Ascending aorta (tissue), 2 donors: Measurements from ENCODE around the gene ACYP2. TPM values are rescaled to one million over a fixed set of nuclear protein-coding genes. Genes with fewer than 3 reads are reported as not detected.

Experiments used
- DNase-seq, 2 donors: peaks; one replicate each; pipeline ENCODE4 v3.0.0-alpha.2; 2019; ENCODE audit warnings: low spot score in 2 of 2
- H3K27ac ChIP-seq, 2 donors: fragments of 200-600 bp; sonication (generic); one replicate each; pipeline ENCODE4 v1.5.1; 2016 to 2017; ENCODE audit warnings: mild to moderate bottlenecking in 1 of 2
- H3K27me3 ChIP-seq: fragments of 200-600 bp; sonication (generic); one replicate; pipeline ENCODE4 v1.5.1; 2017
- H3K36me3 ChIP-seq, 2 donors: fragments of 200-600 bp; sonication (generic); one replicate each; pipeline ENCODE4 v1.5.1; 2016
- H3K4me1 ChIP-seq, 2 donors: fragments of 200-600 bp; sonication (generic); one replicate each; pipeline ENCODE4 v1.5.1; 2016 to 2017; ENCODE audit warnings: mild to moderate bottlenecking in 1 of 2
- H3K4me3 ChIP-seq, 2 donors: fragments of 200-600 bp; sonication (generic); one replicate each; pipeline ENCODE4 v1.5.1; 2016 to 2017; ENCODE audit warnings: mild to moderate bottlenecking in 1 of 2
- H3K9me3 ChIP-seq, 2 donors: fragments of 200-600 bp; sonication (generic); one replicate each; pipeline ENCODE4 v1.5.1; 2016
- CTCF ChIP-seq, 3 experiments: fragments of 200-600 bp in 2 of 3; fragments of 450-650 bp in 1 of 3; sonication (generic) in 2 of 3; IDR thresholded peaks; one replicate each; pipeline ENCODE4 v1.5.1; 2016 to 2019; ENCODE audit warnings: antibody characterized with exemption in 3 of 3, mild to moderate bottlenecking in 1 of 3, moderate library complexity in 1 of 3
- intact Hi-C: fragments of 100-400 bp; cut with DNase I; formaldehyde crosslinking; loops from one replicate; pipeline ENCODE4 v1.15.1; 2023
- total RNA-seq: library from RNA; depleted of rRNA; stranded (reverse); fragments of >200 nt; gene quantifications from one replicate; pipeline ENCODE4 v1.1.0, GENCODE V29; 2016

ACYP2 gene
- total RNA-seq, 1 donor from 2014 or later = 0.96 TPM

- no peaks in the 10 kb centered on the region for H3K36me3 ChIP-seq
- TF ChIP-seq CTCF (IDR thresholded peaks at IDR 0.05) = no peak
- no peaks in the 10 kb centered on the region for H3K27me3 ChIP-seq
- H3K4me1 ChIP-seq = peaks cover 2 to 6% of the 10 kb centered on the region in 2 donors
- no peak overlapping the region for H3K4me3 ChIP-seq
- no peak for DNase-seq
- intact Hi-C loops = loop anchor here (5.0 kb wide), 3 partner anchors 90 to 390 kb away; partner anchors contain the start of genes ACYP2 and EML6
- H3K27ac ChIP-seq = no peak overlapping the region
- no peaks in the 10 kb centered on the region for H3K9me3 ChIP-seq
Measured at GRCh38 chr2:54332386-54332785, 217.0 kb downstream of the ACYP2 start.

GRCh38 chr2:54336136-54336976, 220.9 kb downstream of the ACYP2 start:
- no peaks in the 10 kb centered on the region for H3K36me3 ChIP-seq
- peaks cover 0 to 3% of the 10 kb centered on the region in 2 donors for H3K4me1 ChIP-seq
- intact Hi-C loops = no loop called here
- H3K27me3 ChIP-seq = no peaks in the 10 kb centered on the region
- DNase-seq = no peak
- H3K4me3 ChIP-seq = no peak overlapping the region
- no peak for TF ChIP-seq CTCF (IDR thresholded peaks at IDR 0.05)
- H3K27ac ChIP-seq = peak overlapping the region in 1 of 2 donors; percentile 3
- H3K9me3 ChIP-seq = no peaks in the 10 kb centered on the region

GRCh38 chr2:54336977-54337255, 221.5 kb downstream of the ACYP2 start:
- Histone ChIP-seq H3K4me3 (no peak overlapping the region), H3K9me3 (no peaks in the 10 kb centered on the region), H3K27me3 (no peaks in the 10 kb centered on the region), H3K27ac (no peak overlapping the region), H3K4me1 (peaks cover 0 to 3% of the 10 kb centered on the region in 2 donors), H3K36me3 (no peaks in the 10 kb centered on the region)
- intact Hi-C loops = no loop called here
- no peak for DNase-seq
- TF ChIP-seq CTCF (IDR thresholded peaks at IDR 0.05) = no peak

- no peak for TF ChIP-seq CTCF (IDR thresholded peaks at IDR 0.05)
- DNase-seq = no peak
- Histone ChIP-seq H3K36me3 (no peaks in the 10 kb centered on the region), H3K4me1 (peaks cover 0 to 3% of the 10 kb centered on the region in 2 donors), H3K27ac (no peak overlapping the region), H3K27me3 (no peaks in the 10 kb centered on the region), H3K9me3 (no peaks in the 10 kb centered on the region), H3K4me3 (no peak overlapping the region)
- intact Hi-C loops = no loop called here
Measured at GRCh38 chr2:54341656-54342055, 226.2 kb downstream of the ACYP2 start.

- H3K4me1 ChIP-seq = no peaks in the 10 kb centered on the region
- DNase-seq = no peak
- no peaks in the 10 kb centered on the region for H3K36me3 ChIP-seq
- no peaks in the 10 kb centered on the region for H3K9me3 ChIP-seq
- intact Hi-C loops = no loop called here
- TF ChIP-seq CTCF (IDR thresholded peaks at IDR 0.05) = no peak
- no peak overlapping the region for H3K27ac ChIP-seq
- no peaks in the 10 kb centered on the region for H3K27me3 ChIP-seq
- H3K4me3 ChIP-seq = no peak overlapping the region
Measured at GRCh38 chr2:54342603-54343002, 227.2 kb downstream of the ACYP2 start.
